IPS-18a (cell line): Measurements from ENCODE around the gene BCL11A.
A peak's percentile ranks its signal among the peaks of the same experiment; 100 is the strongest.

ENCODE experiments used
- H3K27ac ChIP-seq: one replicate; pipeline ENCODE4 v1.5.1; 2013; ENCODE audit warnings: low read length
- H3K27me3 ChIP-seq: one replicate; pipeline ENCODE4 v1.6.1; 2013; ENCODE audit warnings: mild to moderate bottlenecking, low read length; ENCODE audit not compliant: control insufficient read depth, insufficient read depth
- H3K36me3 ChIP-seq: one replicate; pipeline ENCODE4 v1.6.1; 2013; ENCODE audit warnings: low read depth, low read length; ENCODE audit not compliant: control insufficient read depth
- H3K4me1 ChIP-seq: one replicate; pipeline ENCODE4 v1.6.1; 2013; ENCODE audit warnings: low read depth, low read length; ENCODE audit not compliant: control insufficient read depth
- H3K4me3 ChIP-seq: one replicate; pipeline ENCODE4 v1.5.1; 2013; ENCODE audit warnings: low read length
- H3K9ac ChIP-seq: one replicate; pipeline ENCODE4 v1.6.1; 2013; ENCODE audit warnings: mild to moderate bottlenecking, low read length, moderate library complexity
- H3K9me3 ChIP-seq: one replicate; pipeline ENCODE4 v1.6.1; 2013; ENCODE audit warnings: low read depth, low read length; ENCODE audit not compliant: control insufficient read depth

BCL11A gene

GRCh38 chr2:60531701-60532133 is 21.7 kb downstream of the BCL11A start:
- peak overlapping the region; percentile 33 for H3K9ac ChIP-seq
- H3K4me3 ChIP-seq = peak overlapping the region; percentile 23
- no peak overlapping the region for H3K27ac ChIP-seq

GRCh38 chr2:60530660-60531281 is 22.7 kb downstream of the BCL11A start:
- Histone ChIP-seq H3K4me1 (peaks cover 80% of the 10 kb centered on the region), H3K9ac (peak overlapping the region; percentile 15), H3K9me3 (no peaks in the 10 kb centered on the region), H3K36me3 (peaks cover 9% of the 10 kb centered on the region), H3K27ac (no peak overlapping the region), H3K4me3 (no peak overlapping the region), H3K27me3 (no peaks in the 10 kb centered on the region)

More at GRCh38 chr2:60531701-60532133, 21.7 kb downstream of the BCL11A start:
- Histone ChIP-seq H3K4me1 (peaks cover 88% of the 10 kb centered on the region), H3K36me3 (peaks cover 9% of the 10 kb centered on the region), H3K9me3 (no peaks in the 10 kb centered on the region), H3K27me3 (no peaks in the 10 kb centered on the region)

- Histone ChIP-seq H3K27ac (no peak overlapping the region), H3K9ac (no peak overlapping the region), H3K36me3 (peaks cover 9% of the 10 kb centered on the region), H3K9me3 (no peaks in the 10 kb centered on the region), H3K4me3 (no peak overlapping the region), H3K4me1 (peaks cover 80% of the 10 kb centered on the region), H3K27me3 (no peaks in the 10 kb centered on the region)
Measured at GRCh38 chr2:60529785-60530627, 23.4 kb downstream of the BCL11A start.

GRCh38 chr2:60529136-60529784 is 24.2 kb downstream of the BCL11A start:
- no peak overlapping the region for H3K27ac ChIP-seq
- peaks cover 80% of the 10 kb centered on the region for H3K4me1 ChIP-seq
- no peaks in the 10 kb centered on the region for H3K27me3 ChIP-seq

GRCh38 chr2:60528281-60529020 is 25.0 kb downstream of the BCL11A start:
- Histone ChIP-seq H3K9me3 (no peaks in the 10 kb centered on the region), H3K4me1 (peaks cover 78% of the 10 kb centered on the region), H3K27ac (no peak overlapping the region), H3K9ac (no peak overlapping the region), H3K36me3 (peaks cover 9% of the 10 kb centered on the region), H3K4me3 (no peak overlapping the region), H3K27me3 (no peaks in the 10 kb centered on the region)

More at GRCh38 chr2:60529136-60529784, 24.2 kb downstream of the BCL11A start:
- peaks cover 9% of the 10 kb centered on the region for H3K36me3 ChIP-seq
- H3K4me3 ChIP-seq = no peak overlapping the region
- H3K9ac ChIP-seq = no peak overlapping the region
- H3K9me3 ChIP-seq = no peaks in the 10 kb centered on the region

- no peak overlapping the region for H3K27ac ChIP-seq
- H3K27me3 ChIP-seq = no peaks in the 10 kb centered on the region
- no peaks in the 10 kb centered on the region for H3K9me3 ChIP-seq
- peaks cover 11% of the 10 kb centered on the region for H3K36me3 ChIP-seq
- H3K9ac ChIP-seq = no peak overlapping the region
- no peak overlapping the region for H3K4me3 ChIP-seq
- peaks cover 74% of the 10 kb centered on the region for H3K4me1 ChIP-seq
Measured at GRCh38 chr2:60527762-60528161, 25.7 kb downstream of the BCL11A start.

GRCh38 chr2:60526623-60527022 is 26.8 kb downstream of the BCL11A start:
- Histone ChIP-seq H3K4me3 (no peak overlapping the region), H3K27ac (no peak overlapping the region), H3K9ac (no peak overlapping the region), H3K4me1 (peaks cover 67% of the 10 kb centered on the region), H3K27me3 (no peaks in the 10 kb centered on the region), H3K9me3 (no peaks in the 10 kb centered on the region), H3K36me3 (peaks cover 14% of the 10 kb centered on the region)

- H3K4me1 ChIP-seq = peaks cover 67% of the 10 kb centered on the region
- no peaks in the 10 kb centered on the region for H3K9me3 ChIP-seq
- no peak overlapping the region for H3K4me3 ChIP-seq
- no peaks in the 10 kb centered on the region for H3K27me3 ChIP-seq
- no peak overlapping the region for H3K9ac ChIP-seq
- H3K36me3 ChIP-seq = peaks cover 14% of the 10 kb centered on the region
- no peak overlapping the region for H3K27ac ChIP-seq
Measured at GRCh38 chr2:60525899-60526298, 27.6 kb downstream of the BCL11A start.

GRCh38 chr2:60524874-60525273 is 28.6 kb downstream of the BCL11A start:
- H3K9ac ChIP-seq = no peak overlapping the region
- no peaks in the 10 kb centered on the region for H3K27me3 ChIP-seq
- H3K4me1 ChIP-seq = peaks cover 69% of the 10 kb centered on the region
- peaks cover 14% of the 10 kb centered on the region for H3K36me3 ChIP-seq
- H3K27ac ChIP-seq = no peak overlapping the region
- no peak overlapping the region for H3K4me3 ChIP-seq
- no peaks in the 10 kb centered on the region for H3K9me3 ChIP-seq

GRCh38 chr2:60523963-60524362 is 29.5 kb downstream of the BCL11A start:
- Histone ChIP-seq H3K27me3 (no peaks in the 10 kb centered on the region), H3K36me3 (peaks cover 14% of the 10 kb centered on the region), H3K4me3 (no peak overlapping the region), H3K4me1 (peaks cover 66% of the 10 kb centered on the region), H3K9me3 (no peaks in the 10 kb centered on the region), H3K27ac (no peak overlapping the region), H3K9ac (no peak overlapping the region)

GRCh38 chr2:60522462-60522861 is 31.0 kb downstream of the BCL11A start:
- Histone ChIP-seq H3K4me1 (peaks cover 63% of the 10 kb centered on the region), H3K27ac (no peak overlapping the region), H3K9me3 (no peaks in the 10 kb centered on the region), H3K36me3 (peaks cover 10% of the 10 kb centered on the region), H3K4me3 (no peak overlapping the region), H3K9ac (no peak overlapping the region), H3K27me3 (no peaks in the 10 kb centered on the region)
